A673 (cell line): ENCODE measurements around the gene NPC1L1. TPM values are rescaled to one million over a fixed set of nuclear protein-coding genes. Genes with fewer than 3 reads are reported as not detected.

Experiments used
- BruUV-seq: library from RNA; stranded (reverse); fragments of 400-500 nt; replicated peaks from 2 replicates; lab custom pipeline; 2021; lab: Mats Ljungman, UMichigan
- CTCF ChIA-PET: fragments of 300-600 bp; sonication (Branson Sonifier 250); formaldehyde crosslinking; loops from one replicate; lab custom pipeline; 2022; ENCODE audit warnings: antibody characterized with exemption; lab: Charles Lee
- POLR2A ChIA-PET: fragments of 300-600 bp; sonication (Branson Sonifier 250); formaldehyde crosslinking; loops from one replicate; lab custom pipeline; 2022; ENCODE audit warnings: antibody characterized with exemption; ENCODE audit not compliant: low non-redundant PET; lab: Charles Lee
- DNase-seq: peaks from one replicate; pipeline ENCODE4 v3.0.0-alpha.2; 2015; ENCODE audit warnings: low spot score
- H3K27ac ChIP-seq: fragments of 200-600 bp; sonication (generic); 2 replicates; pipeline ENCODE4 v1.5.1; 2016; ENCODE audit warnings: mixed run types, low read depth, mild to moderate bottlenecking, mixed read lengths, antibody characterized with exemption, low read length; ENCODE audit not compliant: poor library complexity, severe bottlenecking
- H3K27me3 ChIP-seq: fragments of 200-600 bp; sonication (generic); replicated peaks from 2 replicates; pipeline ENCODE4 v1.6.1; 2017; ENCODE audit warnings: mixed run types, low read depth, mild to moderate bottlenecking, mixed read lengths, antibody characterized with exemption, low read length; ENCODE audit not compliant: insufficient read depth, poor library complexity
- H3K36me3 ChIP-seq: fragments of 200-600 bp; sonication (generic); 2 replicates; pipeline ENCODE4 v1.6.1; 2016; ENCODE audit warnings: mixed run types, mild to moderate bottlenecking, mixed read lengths, antibody characterized with exemption, low read length; ENCODE audit not compliant: insufficient read depth, poor library complexity, severe bottlenecking
- H3K4me1 ChIP-seq: fragments of 200-600 bp; sonication (generic); 2 replicates; pipeline ENCODE4 v1.6.1; 2017; ENCODE audit warnings: mixed run types, mild to moderate bottlenecking, mixed read lengths, antibody characterized with exemption, low read length; ENCODE audit not compliant: insufficient read depth, poor library complexity, severe bottlenecking
- H3K4me3 ChIP-seq: fragments of 200-600 bp; sonication (generic); 2 replicates; pipeline ENCODE4 v1.5.1; 2016; ENCODE audit warnings: low read depth, mixed run types, mild to moderate bottlenecking, mixed read lengths, low read length; ENCODE audit not compliant: poor library complexity, severe bottlenecking
- H3K9me3 ChIP-seq: fragments of 200-600 bp; sonication (generic); 2 replicates; pipeline ENCODE4 v1.6.1; 2016; ENCODE audit warnings: mixed run types, low read depth, mild to moderate bottlenecking, mixed read lengths, antibody characterized with exemption, low read length; ENCODE audit not compliant: poor library complexity, severe bottlenecking
- EZH2 ChIP-seq: fragments of 200-600 bp; sonication (generic); IDR thresholded peaks from 2 replicates; pipeline ENCODE4 v1.6.1; 2017; ENCODE audit warnings: borderline replicate concordance, low read depth, mild to moderate bottlenecking, mixed read lengths, antibody characterized with exemption, low read length; ENCODE audit not compliant: poor library complexity, severe bottlenecking
- intact Hi-C: fragments of 100-400 bp; cut with micrococcal nuclease; formaldehyde crosslinking; loops from one replicate; pipeline ENCODE4 v1.10.0; 2022; ENCODE audit not compliant: unreplicated experiment
- total RNA-seq: library from RNA; stranded (reverse); gene quantifications from 2 replicates; pipeline ENCODE4 v1.2.3, GENCODE V29; 2021
- TF ChIP-seq, protein P1 (sequence below): fragments of 300-800, 200-600 bp; sonication (generic); conservative IDR thresholded peaks from 2 replicates; pipeline ENCODE4 v1.5.1; 2017; ENCODE audit warnings: low read depth, mild to moderate bottlenecking, antibody characterized with exemption, low read length, moderate library complexity, mixed read lengths

Gene NPC1L1
- total RNA-seq, 1 experiment from 2014 or later = not detected

DNA sequence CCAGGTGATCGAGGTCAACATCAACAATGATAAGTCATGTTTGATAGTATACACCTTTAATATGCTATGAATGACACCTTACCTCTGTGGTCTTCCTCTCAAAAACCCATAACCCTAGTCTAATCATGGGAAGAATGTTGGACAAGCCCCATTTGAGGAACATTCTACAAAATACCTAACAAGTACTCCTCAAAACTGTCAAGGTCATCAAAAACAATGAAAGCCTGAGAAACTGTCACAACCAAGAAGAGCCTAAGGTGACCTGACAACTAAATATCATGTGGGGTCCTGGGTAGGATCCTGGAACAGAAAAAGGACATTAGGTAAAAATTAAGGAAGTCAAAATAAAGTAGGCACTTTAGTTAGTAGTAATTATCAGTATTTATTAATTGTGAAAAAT lies 44.7 kb downstream of the NPC1L1 start:
- ChIA-PET CTCF (interaction anchor here (1.5 kb wide), 1 partner anchor 38 kb away, joined by 4 read pairs; no protein-coding TSS in a partner anchor), POLR2A (no interaction called here)
- no TSS peak for BruUV-seq

GRCh38 chr7:44494960-44495359 lies 46.2 kb downstream of the NPC1L1 start:
- Histone ChIP-seq H3K27me3 (peaks cover 2% of the 10 kb centered on the region), H3K9me3 (no peaks in the 10 kb centered on the region), H3K4me3 (no peak overlapping the region), H3K4me1 (no peaks in the 10 kb centered on the region), H3K27ac (no peak overlapping the region), H3K36me3 (no peaks in the 10 kb centered on the region)
- ChIA-PET POLR2A (no interaction called here), CTCF (no interaction called here)
- BruUV-seq = no TSS peak
- DNase-seq = no peak
- TF ChIP-seq, protein P1, sequence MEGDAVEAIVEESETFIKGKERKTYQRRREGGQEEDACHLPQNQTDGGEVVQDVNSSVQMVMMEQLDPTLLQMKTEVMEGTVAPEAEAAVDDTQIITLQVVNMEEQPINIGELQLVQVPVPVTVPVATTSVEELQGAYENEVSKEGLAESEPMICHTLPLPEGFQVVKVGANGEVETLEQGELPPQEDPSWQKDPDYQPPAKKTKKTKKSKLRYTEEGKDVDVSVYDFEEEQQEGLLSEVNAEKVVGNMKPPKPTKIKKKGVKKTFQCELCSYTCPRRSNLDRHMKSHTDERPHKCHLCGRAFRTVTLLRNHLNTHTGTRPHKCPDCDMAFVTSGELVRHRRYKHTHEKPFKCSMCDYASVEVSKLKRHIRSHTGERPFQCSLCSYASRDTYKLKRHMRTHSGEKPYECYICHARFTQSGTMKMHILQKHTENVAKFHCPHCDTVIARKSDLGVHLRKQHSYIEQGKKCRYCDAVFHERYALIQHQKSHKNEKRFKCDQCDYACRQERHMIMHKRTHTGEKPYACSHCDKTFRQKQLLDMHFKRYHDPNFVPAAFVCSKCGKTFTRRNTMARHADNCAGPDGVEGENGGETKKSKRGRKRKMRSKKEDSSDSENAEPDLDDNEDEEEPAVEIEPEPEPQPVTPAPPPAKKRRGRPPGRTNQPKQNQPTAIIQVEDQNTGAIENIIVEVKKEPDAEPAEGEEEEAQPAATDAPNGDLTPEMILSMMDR = no peak
- no peak for TF ChIP-seq EZH2
- intact Hi-C loops = no loop called here

More for the DNA sequence above, 44.7 kb downstream of the NPC1L1 start:
- no peaks in the 10 kb centered on the region for H3K4me1 ChIP-seq
- peaks cover 4% of the 10 kb centered on the region for H3K27me3 ChIP-seq
- TF ChIP-seq, protein P1 = no peak
- TF ChIP-seq EZH2 = no peak
- H3K4me3 ChIP-seq = no peak overlapping the region
- intact Hi-C loops = no loop called here
- no peak for DNase-seq
- H3K27ac ChIP-seq = no peak overlapping the region
- no peaks in the 10 kb centered on the region for H3K36me3 ChIP-seq
- H3K9me3 ChIP-seq = no peaks in the 10 kb centered on the region

DNA sequence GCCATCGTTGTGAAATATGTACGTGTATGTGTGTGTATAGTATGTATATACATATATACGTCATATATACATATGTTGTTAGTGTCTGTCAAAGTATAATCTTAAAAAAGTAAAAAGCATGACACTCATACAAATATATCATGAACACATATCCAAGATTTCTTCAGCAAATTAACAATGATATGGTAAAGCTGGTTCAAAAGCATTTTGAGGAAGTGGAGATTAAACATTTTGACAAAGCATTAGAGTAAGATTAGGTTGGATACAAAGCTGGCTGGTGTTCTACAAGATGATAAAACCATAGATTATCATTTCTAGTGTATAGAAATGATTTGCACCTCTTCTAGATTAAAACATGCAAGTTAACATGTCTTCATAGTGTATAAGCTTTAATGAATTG lies 49.9 kb downstream of the NPC1L1 start:
- POLR2A ChIA-PET = no interaction called here
- H3K27me3 ChIP-seq = no peaks in the 10 kb centered on the region
- CTCF ChIA-PET = no interaction called here
- no peaks in the 10 kb centered on the region for H3K9me3 ChIP-seq
- intact Hi-C loops = no loop called here
- BruUV-seq = no TSS peak
- H3K4me1 ChIP-seq = no peaks in the 10 kb centered on the region
- H3K4me3 ChIP-seq = peak overlapping the region; percentile 81
- peak overlapping the region; percentile 99 for H3K27ac ChIP-seq
- no peaks in the 10 kb centered on the region for H3K36me3 ChIP-seq
- DNase-seq = no peak
- TF ChIP-seq EZH2 = no peak
- TF ChIP-seq, protein P1 = no peak
